GM06990 (cell line): ENCODE measurements around the gene INPP5E.

Source experiments
- DNase-seq: peaks from one replicate; pipeline ENCODE4 v3.0.0-alpha.2; 2011; ENCODE audit not compliant: insufficient read length; ENCODE audit errors: extremely low read depth
- H3K27me3 ChIP-seq: replicated peaks from 2 replicates; pipeline ENCODE4 v1.6.0; 2011; ENCODE audit warnings: low read length; ENCODE audit not compliant: control insufficient read depth, insufficient read depth
- H3K36me3 ChIP-seq: 2 replicates; pipeline ENCODE4 v1.5.1; 2011; ENCODE audit warnings: low read length; ENCODE audit not compliant: control insufficient read depth, insufficient read depth
- H3K4me3 ChIP-seq: replicated peaks from 2 replicates; pipeline ENCODE4 v1.5.1; 2011; ENCODE audit warnings: low read depth, mild to moderate bottlenecking, control low read depth, low read length
- CTCF ChIP-seq: IDR thresholded peaks from 2 replicates; pipeline ENCODE4 v1.5.1; 2011; ENCODE audit warnings: low read length, control low read depth, mild to moderate bottlenecking, inconsistent platforms; ENCODE audit not compliant: insufficient read depth, poor library complexity, severe bottlenecking

INPP5E gene

GRCh38 chr9:136403915-136404800 is 35.5 kb downstream of the INPP5E start:
- H3K4me3 ChIP-seq, result peak overlapping the region; percentile 11
- H3K36me3 ChIP-seq, result peaks cover 18% of the 10 kb centered on the region

GRCh38 chr9:136403538-136403914 is 36.1 kb downstream of the INPP5E start:
- Histone ChIP-seq H3K36me3 (peaks cover 18% of the 10 kb centered on the region), H3K4me3 (peak overlapping the region; percentile 11; the same call in 1 of the 2 replicates)
- TF ChIP-seq CTCF, result no peak

More at GRCh38 chr9:136403915-136404800, 35.5 kb downstream of the INPP5E start:
- H3K27me3 ChIP-seq, result no peaks in the 10 kb centered on the region
- TF ChIP-seq CTCF, result no peak
- DNase-seq, result no peak

GRCh38 chr9:136402067-136402466 is 37.6 kb downstream of the INPP5E start:
- no peak for DNase-seq

More at GRCh38 chr9:136403538-136403914, 36.1 kb downstream of the INPP5E start:
- peak; percentile 53 for DNase-seq
- H3K27me3 ChIP-seq, result no peaks in the 10 kb centered on the region

GRCh38 chr9:136401173-136401922 is 38.3 kb downstream of the INPP5E start:
- Histone ChIP-seq H3K4me3 (no peak overlapping the region), H3K36me3 (peaks cover 17% of the 10 kb centered on the region), H3K27me3 (no peaks in the 10 kb centered on the region)
- no peak for TF ChIP-seq CTCF
- no peak for DNase-seq

More at GRCh38 chr9:136402067-136402466, 37.6 kb downstream of the INPP5E start:
- H3K27me3 ChIP-seq, result no peaks in the 10 kb centered on the region
- no peak overlapping the region for H3K4me3 ChIP-seq
- no peak for TF ChIP-seq CTCF
- H3K36me3 ChIP-seq, result peaks cover 16% of the 10 kb centered on the region

GRCh38 chr9:136400038-136400834 is 39.4 kb downstream of the INPP5E start, which contains the start of gene SNAPC4:
Gene SNAPC4 (minus strand): TSS chr9:136400170. CDS start chr9:136398428, 1,742 bp downstream.
- H3K27me3 ChIP-seq, result no peaks in the 10 kb centered on the region
- DNase-seq, result peak; percentile 94
- peak; percentile 58 for TF ChIP-seq CTCF
- H3K36me3 ChIP-seq, result peaks cover 27% of the 10 kb centered on the region
- H3K4me3 ChIP-seq, result peak within 1 kb of the TSS; percentile 90
